NCI-H146 treated with DMSO at 0.1 percent for 48 hours (cell line): ENCODE measurements around the gene PTPRK.

Source experiments
- DNase-seq: peaks from one replicate; lab custom pipeline; 2025; ENCODE audit not compliant: unreplicated experiment; lab: John Stamatoyannopoulos, UW

The PTPRK gene

DNA sequence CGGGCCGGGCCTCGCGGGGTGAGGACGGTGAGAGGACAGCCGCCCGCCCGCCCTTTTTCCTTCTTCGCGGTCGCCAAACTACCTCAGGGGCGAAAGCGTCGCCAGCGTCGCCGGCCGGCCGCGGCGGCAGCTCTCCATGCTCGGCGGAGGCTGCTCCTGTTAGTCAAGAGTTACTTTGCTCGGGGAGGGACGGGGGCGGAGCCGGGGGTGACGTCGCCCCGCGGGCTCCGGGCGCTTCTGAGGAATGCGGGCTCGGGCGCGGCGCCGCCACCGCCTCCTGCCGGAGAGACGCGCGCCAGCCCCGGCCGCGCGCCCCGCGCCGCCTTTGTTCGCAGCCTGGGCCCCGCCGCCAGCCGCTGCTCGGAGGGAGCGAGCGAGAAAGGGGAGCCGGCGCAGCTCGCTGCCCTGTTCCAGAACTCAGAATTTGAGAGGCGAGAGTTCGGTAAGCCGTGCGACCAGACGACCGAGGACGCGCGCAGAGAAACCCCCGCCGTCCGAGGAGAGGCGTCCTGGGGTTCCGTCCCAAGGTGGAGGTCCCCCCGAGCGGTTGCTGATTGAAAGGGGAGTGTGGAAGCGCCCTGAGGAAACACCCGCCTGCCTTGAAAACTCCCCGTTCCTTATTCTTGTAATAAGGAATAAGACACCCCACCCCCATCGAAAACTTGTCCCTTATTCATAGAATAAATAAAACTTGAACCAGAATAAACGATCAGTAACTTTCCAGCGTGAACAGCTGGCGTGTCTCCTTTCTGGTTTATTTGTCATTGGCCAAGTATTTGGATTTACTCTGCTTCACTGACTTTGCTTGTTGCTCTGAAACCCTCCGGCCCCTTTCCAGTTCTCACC, at the start of gene PTPRK:
Gene PTPRK (minus strand): TSS at position 164 of the 846 bp plus-strand sequence. CDS start 241 bp downstream, outside the sequence.
- peak; percentile 93 for DNase-seq

GRCh38 chr6:128567029-128567428, 46.6 kb upstream of the PTPRK start:
- DNase-seq: no peak

DNA sequence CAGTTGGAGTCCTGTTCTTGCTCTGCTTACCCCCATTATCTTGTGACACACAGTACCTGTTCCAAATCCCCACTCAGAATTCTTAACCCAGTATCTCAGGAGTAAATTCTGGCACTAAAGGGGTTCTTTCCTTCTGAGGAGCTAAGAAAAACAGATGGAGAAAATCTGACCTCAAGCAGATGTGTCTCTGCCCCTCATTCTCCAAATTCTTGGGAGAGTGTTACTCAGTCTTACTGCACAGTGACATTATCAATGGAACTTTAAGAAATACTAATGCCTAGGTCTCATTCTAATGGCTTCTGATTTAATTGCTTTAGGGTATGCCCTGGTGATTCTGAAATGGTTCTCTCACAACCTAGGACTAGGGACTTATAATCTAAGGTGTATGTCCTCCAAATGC, 40.6 kb upstream of the PTPRK start:
- DNase-seq: no peak

DNA sequence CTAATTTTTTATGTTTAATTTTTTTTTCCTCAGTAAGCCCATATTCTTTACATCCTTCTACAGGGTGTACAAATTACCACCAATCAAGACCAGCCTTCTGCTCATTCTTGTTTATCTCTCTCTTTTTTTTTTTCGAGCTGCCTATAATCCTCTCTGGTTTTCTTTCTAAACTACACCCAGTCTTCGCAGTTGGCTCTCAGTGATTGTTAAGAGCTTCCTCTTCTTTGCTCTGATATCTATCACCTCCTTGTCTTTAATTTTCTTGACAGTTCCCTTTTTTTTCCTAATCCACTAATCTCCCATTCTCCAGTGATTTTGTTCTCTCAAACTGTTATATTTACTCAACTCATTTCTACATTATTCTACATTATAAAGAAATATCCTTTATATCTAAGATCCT, 38.5 kb upstream of the PTPRK start:
- no peak for DNase-seq

- no peak for DNase-seq
These were observed 37.6 kb upstream of the PTPRK start for GRCh38 chr6:128558021-128558420.

DNA sequence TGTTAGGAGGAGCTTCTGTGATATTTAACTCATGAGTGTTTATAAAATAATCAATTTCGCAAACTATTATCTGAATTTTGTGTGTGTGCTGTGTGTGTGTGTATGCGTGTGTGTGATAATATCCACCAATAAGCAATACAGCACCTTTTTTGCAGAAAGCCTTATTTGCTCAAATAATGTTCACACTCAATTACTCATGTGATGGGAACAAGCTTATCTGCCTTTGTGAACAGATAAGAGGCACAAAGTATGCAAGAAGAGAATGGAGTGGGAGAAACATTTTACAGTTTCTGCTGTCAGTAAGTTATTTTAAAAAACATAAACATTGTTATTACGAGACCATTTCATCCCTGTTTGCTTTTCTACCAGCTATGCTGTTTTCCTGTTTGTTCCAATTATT, 36.7 kb upstream of the PTPRK start:
- no peak for DNase-seq

GRCh38 chr6:128554302-128554701, 33.9 kb upstream of the PTPRK start:
- DNase-seq: no peak

GRCh38 chr6:128541261-128541660, 20.9 kb upstream of the PTPRK start:
- no peak for DNase-seq

- no peak for DNase-seq
These were observed 18.4 kb upstream of the PTPRK start for GRCh38 chr6:128538763-128539162.

GRCh38 chr6:128532827-128533226, 12.4 kb upstream of the PTPRK start:
- no peak for DNase-seq

- peak; percentile 33 for DNase-seq
These were observed 11.7 kb upstream of the PTPRK start for GRCh38 chr6:128532136-128532535.

DNA sequence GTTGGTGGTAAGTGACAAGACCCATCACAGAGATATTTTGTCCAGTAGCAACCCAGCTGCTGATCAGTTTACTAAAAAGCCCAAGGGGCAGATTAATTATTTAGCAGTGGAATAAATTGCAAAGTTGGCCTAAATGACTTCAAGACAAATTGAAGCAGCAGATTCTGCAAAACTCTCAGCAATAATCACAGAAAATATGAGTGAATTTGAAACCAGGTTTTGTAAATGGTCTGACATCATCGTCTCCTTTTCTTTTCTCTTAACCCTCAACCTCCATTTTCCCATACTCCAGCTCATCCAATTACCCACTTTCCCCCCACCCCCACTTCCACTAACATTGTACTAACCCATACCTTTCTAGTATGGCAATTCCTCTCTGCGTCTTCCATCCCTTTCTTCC, 11.3 kb upstream of the PTPRK start:
- DNase-seq: no peak

GRCh38 chr6:128528241-128528640, 7.8 kb upstream of the PTPRK start:
- DNase-seq: no peak

DNA sequence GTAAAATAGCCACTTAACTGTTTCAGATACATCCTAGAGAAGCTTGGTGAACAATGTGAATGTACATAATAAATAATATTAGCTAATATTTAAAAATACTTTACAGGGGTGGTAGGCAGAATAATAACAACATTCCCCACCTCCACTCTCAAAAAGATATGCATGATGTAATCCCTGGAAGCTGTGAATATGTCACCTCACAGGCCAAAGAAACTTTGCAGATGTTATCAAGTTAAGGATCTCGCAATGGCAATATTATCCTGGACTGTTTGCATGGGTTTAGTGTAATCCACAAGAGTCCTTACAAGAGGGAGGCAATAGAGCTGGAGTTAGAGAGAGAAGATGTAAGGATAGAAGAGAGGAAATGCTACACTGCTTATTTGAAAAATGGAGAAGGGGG, 7.0 kb upstream of the PTPRK start:
- no peak for DNase-seq

- DNase-seq: no peak
These were observed 5.9 kb upstream of the PTPRK start for GRCh38 chr6:128526152-128526914.

- DNase-seq: no peak
These were observed 5.0 kb upstream of the PTPRK start for GRCh38 chr6:128525406-128525805.

DNA sequence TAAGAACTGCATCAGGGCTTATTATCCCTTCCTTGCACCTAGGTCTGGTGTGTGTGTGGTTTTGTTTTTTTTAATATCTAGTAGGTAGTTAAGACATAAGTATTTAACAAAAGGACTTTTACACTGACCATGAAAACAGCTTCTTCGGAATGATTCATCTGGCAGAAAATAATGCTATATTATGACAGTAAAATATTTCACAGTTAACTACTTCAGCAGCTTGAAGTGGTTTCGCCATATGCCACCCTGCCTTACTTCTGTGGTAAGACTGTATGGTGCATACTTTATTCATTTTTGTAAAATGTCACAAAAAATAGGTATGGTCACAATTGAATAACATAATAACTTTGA, 858 bp upstream of the PTPRK start:
- DNase-seq: no peak

DNA sequence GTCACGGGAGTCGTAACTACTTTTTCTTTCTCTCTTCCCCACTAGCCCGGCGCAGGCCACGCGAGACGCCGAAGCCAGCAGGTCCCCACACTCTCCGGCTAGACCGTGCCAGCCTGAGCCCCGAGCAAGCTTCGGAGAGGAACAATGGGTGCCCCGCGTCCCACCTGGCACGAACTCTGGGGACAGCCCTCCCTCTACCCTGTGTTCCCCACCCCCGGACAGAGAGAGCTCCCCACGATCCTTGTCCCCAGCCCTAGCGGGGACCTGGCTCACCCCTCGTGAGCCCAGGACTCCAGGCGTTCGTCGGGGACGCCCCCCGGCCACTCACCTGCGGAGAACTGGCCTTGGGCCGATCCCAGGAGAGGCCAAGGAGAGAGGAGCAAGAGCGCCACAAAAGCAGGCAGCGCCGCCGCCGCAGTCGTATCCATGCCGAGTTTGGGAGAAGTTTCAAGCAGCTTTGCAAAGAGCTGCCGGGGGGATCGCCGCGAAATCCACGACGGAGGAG, 416 bp downstream of the PTPRK start:
- peak; percentile 88 for DNase-seq

DNA sequence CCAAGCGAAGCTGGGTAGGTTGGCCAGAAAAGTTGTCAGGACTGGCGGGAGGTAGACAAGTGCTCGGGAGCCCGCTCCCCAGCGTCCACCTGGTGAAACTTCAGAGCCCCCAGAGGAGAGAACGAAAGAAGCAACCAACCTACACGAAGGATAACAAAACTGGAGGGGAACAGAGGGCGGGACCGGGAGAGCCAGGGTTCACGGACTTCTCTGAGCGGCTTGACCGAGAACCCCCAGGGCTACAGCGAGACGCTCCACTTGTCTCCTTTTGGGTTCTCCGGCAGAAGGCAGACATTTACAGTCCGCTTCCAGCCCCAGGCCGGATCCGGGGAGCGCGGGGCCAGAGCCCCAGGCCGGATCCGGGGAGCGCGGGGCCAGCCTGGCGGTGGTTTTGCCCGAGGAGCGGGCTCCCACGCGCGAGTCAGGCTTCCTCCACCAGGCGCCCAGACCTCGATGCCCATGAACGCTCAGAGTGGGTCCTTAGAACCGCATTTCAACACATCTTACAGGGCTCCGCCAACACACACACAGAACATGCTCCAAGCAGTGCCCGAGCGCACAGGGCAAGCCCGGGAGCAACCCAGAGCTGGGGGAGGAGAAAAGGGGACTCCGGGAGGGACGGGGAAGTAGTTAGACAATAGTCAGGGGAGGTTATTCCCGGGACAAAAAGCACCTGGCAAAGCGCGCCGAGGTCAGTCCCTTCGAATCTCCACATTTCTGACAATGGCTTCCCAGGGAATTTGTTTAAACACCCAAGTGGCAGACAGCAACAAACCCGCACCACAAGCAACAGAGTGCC, 1.1 kb downstream of the PTPRK start:
- DNase-seq: peak; percentile 83

GRCh38 chr6:128518434-128519131, 1.8 kb downstream of the PTPRK start:
- no peak for DNase-seq

DNA sequence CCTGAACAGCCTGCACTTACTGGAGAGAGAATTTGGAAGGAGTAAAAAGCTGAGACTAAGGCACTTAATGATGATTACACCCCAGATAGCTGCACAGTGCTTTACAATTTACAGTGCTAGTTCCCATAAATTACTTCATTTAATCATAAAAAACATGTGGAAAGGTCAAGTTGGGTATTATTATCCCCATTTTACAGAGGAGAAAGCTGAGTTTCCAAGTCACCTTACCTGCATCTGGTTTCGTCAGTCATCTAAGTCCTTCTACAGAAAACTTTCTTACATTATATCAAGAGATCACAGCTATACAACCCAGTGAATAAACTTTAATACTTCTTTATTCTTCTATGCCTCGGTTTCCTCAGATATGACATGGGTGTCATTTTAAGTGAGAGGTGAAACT, 3.3 kb downstream of the PTPRK start:
- DNase-seq: no peak
